Caco-2 (cell line): ENCODE measurements around the gene CEP164. TPM values are rescaled to one million over a fixed set of nuclear protein-coding genes. Genes with fewer than 3 reads are reported as not detected.
A peak's percentile ranks its signal among the peaks of the same experiment; 100 is the strongest.

ENCODE experiments used
- BruUV-seq: library from RNA; stranded (reverse); fragments of 400-500 nt; replicated peaks from 2 replicates; lab custom pipeline; 2021; lab: Mats Ljungman, UMichigan
- CTCF ChIA-PET: fragments of 300-600 bp; sonication (Branson Sonifier 250); formaldehyde crosslinking; loops from one replicate; lab custom pipeline; 2022; ENCODE audit warnings: antibody characterized with exemption; lab: Charles Lee
- POLR2A ChIA-PET: fragments of 300-600 bp; sonication (Branson Sonifier 250); formaldehyde crosslinking; loops from one replicate; lab custom pipeline; 2022; ENCODE audit warnings: antibody characterized with exemption; lab: Charles Lee
- DNase-seq, 2 experiments: peaks; one replicate each; pipeline versions ENCODE4 v3.0.0 to v3.0.0-alpha.2; 2020 to 2022
- H3K27me3 ChIP-seq: replicated peaks from 2 replicates; pipeline ENCODE4 v1.6.0; 2011; ENCODE audit warnings: low read length; ENCODE audit not compliant: control insufficient read depth, insufficient read depth
- H3K36me3 ChIP-seq: 2 replicates; pipeline ENCODE4 v1.5.1; 2011; ENCODE audit warnings: low read length; ENCODE audit not compliant: control insufficient read depth, insufficient read depth
- H3K4me1 ChIP-seq: fragments of 250-450 bp; sonication (Bioruptor Pico); 2 replicates; pipeline ENCODE4 v1.5.1; 2020; ENCODE audit warnings: mild to moderate bottlenecking
- H3K4me3 ChIP-seq: 2 replicates; pipeline ENCODE4 v1.5.1; 2011; ENCODE audit warnings: low read depth, mild to moderate bottlenecking, control low read depth, low read length
- H3K9me3 ChIP-seq: fragments of 250-450 bp; sonication (Bioruptor Pico); 2 replicates; pipeline ENCODE4 v1.5.1; 2020; ENCODE audit warnings: mild to moderate bottlenecking, moderate library complexity
- H3K27ac Mint-ChIP-seq: one replicate; pipeline ENCODE4 v1.8.0; 2022; ENCODE audit warnings: mixed read lengths; ENCODE audit not compliant: unreplicated experiment
- H3K27me3 Mint-ChIP-seq: one replicate; pipeline ENCODE4 v1.8.0; 2022; ENCODE audit warnings: mixed read lengths; ENCODE audit not compliant: insufficient read depth, unreplicated experiment
- H3K36me3 Mint-ChIP-seq: one replicate; pipeline ENCODE4 v1.8.0; 2022; ENCODE audit warnings: mild to moderate bottlenecking, mixed read lengths; ENCODE audit not compliant: insufficient read depth, unreplicated experiment
- H3K4me1 Mint-ChIP-seq: one replicate; pipeline ENCODE4 v1.8.0; 2022; ENCODE audit warnings: low read depth, mixed read lengths; ENCODE audit not compliant: unreplicated experiment
- H3K4me3 Mint-ChIP-seq: one replicate; pipeline ENCODE4 v1.8.0; 2022; ENCODE audit warnings: mild to moderate bottlenecking, moderate library complexity, mixed read lengths; ENCODE audit not compliant: unreplicated experiment
- H3K9me3 Mint-ChIP-seq: one replicate; pipeline ENCODE4 v1.8.0; 2022; ENCODE audit warnings: mixed read lengths; ENCODE audit not compliant: unreplicated experiment
- CTCF ChIP-seq, 2 experiments: fragments of 200-600 bp in 1 of 2; IDR thresholded peaks; 1 replicate in 1 of 2; 2 replicates in 1 of 2; pipeline versions ENCODE4 v1.5.1 to v1.8.0; 2011 to 2022; ENCODE audit warnings: antibody characterized with exemption in 1 of 2, control low read depth in 1 of 2, inconsistent platforms in 1 of 2, low read depth in 1 of 2, low read length in 1 of 2, mild to moderate bottlenecking in 1 of 2, moderate library complexity in 1 of 2; ENCODE audit not compliant: insufficient read depth in 1 of 2, severe bottlenecking in 1 of 2, unreplicated experiment in 1 of 2
- intact Hi-C: fragments of 100-400 bp; cut with micrococcal nuclease; formaldehyde crosslinking; loops from one replicate; pipeline ENCODE4 v1.10.0; 2022; ENCODE audit not compliant: unreplicated experiment
- total RNA-seq: library from RNA; stranded (reverse); gene quantifications from 2 replicates; pipeline ENCODE4 v1.2.3, GENCODE V29; 2022

CEP164 gene
- total RNA-seq, 1 experiment from 2014 or later, result 48.9 TPM

GRCh38 chr11:117303646-117304315 is 23.9 kb upstream of the CEP164 start:
- no peak for DNase-seq
- Histone ChIP-seq H3K4me3 (no peak overlapping the region), H3K4me1 (peaks cover 23% of the 10 kb centered on the region), H3K9me3 (no peaks in the 10 kb centered on the region), H3K36me3 (no peaks in the 10 kb centered on the region), H3K27me3 (no peaks in the 10 kb centered on the region)
- no peaks in the 10 kb centered on the region for H3K9me3 Mint-ChIP-seq
- H3K36me3 Mint-ChIP-seq, result no peaks in the 10 kb centered on the region
- intact Hi-C loops, result no loop called here
- H3K4me1 Mint-ChIP-seq, result peaks cover 20% of the 10 kb centered on the region
- BruUV-seq, result no TSS peak
- CTCF ChIA-PET, result no interaction called here
- POLR2A ChIA-PET, result no interaction called here
- H3K27me3 Mint-ChIP-seq, result no peaks in the 10 kb centered on the region
- TF ChIP-seq CTCF (IDR thresholded peaks at IDR 0.05; ENCODE audit: insufficient read depth in 1 of 2, low read depth in 1 of 2, low read length in 1 of 2, severe bottlenecking in 1 of 2, unreplicated experiment in 1 of 2), result no peak
- no peak overlapping the region for H3K27ac Mint-ChIP-seq
- H3K4me3 Mint-ChIP-seq, result no peak overlapping the region

GRCh38 chr11:117305145-117305544 is 22.5 kb upstream of the CEP164 start:
- Mint-ChIP-seq H3K4me3 (no peak overlapping the region), H3K9me3 (no peaks in the 10 kb centered on the region), H3K27me3 (no peaks in the 10 kb centered on the region), H3K36me3 (no peaks in the 10 kb centered on the region), H3K4me1 (peaks cover 10% of the 10 kb centered on the region), H3K27ac (no peak overlapping the region)
- Histone ChIP-seq H3K4me3 (no peak overlapping the region), H3K36me3 (no peaks in the 10 kb centered on the region), H3K4me1 (peaks cover 9% of the 10 kb centered on the region), H3K9me3 (no peaks in the 10 kb centered on the region), H3K27me3 (no peaks in the 10 kb centered on the region)
- TF ChIP-seq CTCF (IDR thresholded peaks at IDR 0.05; ENCODE audit: insufficient read depth in 1 of 2, low read depth in 1 of 2, low read length in 1 of 2, severe bottlenecking in 1 of 2, unreplicated experiment in 1 of 2), result no peak
- ChIA-PET POLR2A (interaction anchor here (0.5 to 0.6 kb wide), 2 partner anchors 9 to 17 kb away, joined by 6 to 10 read pairs; no protein-coding TSS in a partner anchor), CTCF (no interaction called here)
- peak in 1 of 2 experiments; percentile 34 for DNase-seq
- intact Hi-C loops, result no loop called here
- no TSS peak for BruUV-seq

- no TSS peak for BruUV-seq
- TF ChIP-seq CTCF (IDR thresholded peaks at IDR 0.05; ENCODE audit: insufficient read depth in 1 of 2, low read depth in 1 of 2, low read length in 1 of 2, severe bottlenecking in 1 of 2, unreplicated experiment in 1 of 2), result no peak
- Mint-ChIP-seq H3K27ac (no peak overlapping the region), H3K27me3 (no peaks in the 10 kb centered on the region), H3K4me3 (no peak overlapping the region), H3K36me3 (peaks cover 5% of the 10 kb centered on the region), H3K9me3 (no peaks in the 10 kb centered on the region), H3K4me1 (no peaks in the 10 kb centered on the region)
- Histone ChIP-seq H3K9me3 (no peaks in the 10 kb centered on the region), H3K4me3 (no peak overlapping the region), H3K4me1 (0 out of 2 replicates have a peak, but pooled peaks cover 3% of the 10 kb centered on the region), H3K27me3 (no peaks in the 10 kb centered on the region), H3K36me3 (no peaks in the 10 kb centered on the region)
- intact Hi-C loops, result no loop called here
- peak in 1 of 2 experiments; percentile 15 for DNase-seq
- CTCF ChIA-PET, result no interaction called here
- POLR2A ChIA-PET, result no interaction called here
Observed at GRCh38 chr11:117309310-117309709, 18.3 kb upstream of the CEP164 start.
